ENCODE measurements around the gene REN. TPM values are rescaled to one million over a fixed set of nuclear protein-coding genes. Genes with fewer than 3 reads are reported as not detected.

REN gene
- total RNA-seq, 1 donor = not detected

DNA sequence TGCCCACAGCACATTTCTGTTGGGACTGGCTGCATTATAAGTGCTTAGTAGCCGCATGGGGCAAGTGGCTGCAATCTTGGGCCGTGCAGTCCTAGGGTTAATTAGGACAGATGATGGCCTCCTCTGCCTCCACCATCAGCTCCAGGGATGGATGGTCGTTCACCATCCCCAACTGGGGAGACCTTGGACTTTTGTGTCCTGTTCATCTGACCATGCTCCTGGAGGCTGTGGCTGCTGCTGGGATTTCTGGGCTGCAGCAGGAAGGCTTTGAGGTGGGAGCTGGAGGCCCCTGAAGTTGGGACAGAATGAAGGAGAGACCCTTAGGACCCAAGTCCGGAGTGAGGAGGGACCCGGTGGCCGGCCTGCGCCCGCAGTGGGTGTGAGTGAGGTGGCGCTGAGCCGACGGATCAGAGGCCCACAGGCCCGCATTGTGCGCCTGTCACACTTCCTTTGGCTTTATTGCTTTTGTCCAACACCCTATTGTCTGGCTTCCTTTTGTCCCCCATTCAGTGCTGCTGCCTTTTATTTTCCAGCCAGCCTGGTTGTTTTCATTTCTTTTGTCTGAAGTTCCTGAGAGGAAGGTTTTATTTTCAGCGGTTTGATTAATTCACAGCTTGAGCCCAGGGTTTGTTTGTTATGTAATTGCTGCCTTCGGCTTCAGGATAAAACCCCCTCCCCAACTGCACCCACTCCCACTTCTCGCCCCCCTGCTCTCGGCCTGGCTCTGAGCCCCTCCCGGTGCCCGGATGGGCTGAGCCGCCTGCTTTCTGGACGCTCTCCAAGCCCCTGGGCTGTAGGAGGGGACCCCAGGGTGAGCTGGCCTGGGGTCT lies 57.6 kb downstream of the REN start:
- H3K27ac ChIP-seq (ENCODE audit: low read depth, low read length) = no peak overlapping the region
- TF ChIP-seq CTCF (IDR thresholded peaks at IDR 0.05; ENCODE audit: extremely low read depth, low read depth, low read length) = no peak
- no peaks in the 10 kb centered on the region for H3K9me3 ChIP-seq (ENCODE audit: low read depth, low read length)
- peaks cover 22% of the 10 kb centered on the region for H3K4me1 ChIP-seq (ENCODE audit: insufficient read depth, low read length)
- no peaks in the 10 kb centered on the region for H3K79me2 ChIP-seq (ENCODE audit: insufficient read depth, low read length)
- H3K4me3 ChIP-seq (ENCODE audit: insufficient read depth, low read length) = no peak overlapping the region
- H2AFZ ChIP-seq (ENCODE audit: low read length) = no peak overlapping the region
- peak; percentile 55 for DNase-seq (ENCODE audit: insufficient read length, low spot score, missing footprints)
- H4K20me1 ChIP-seq (ENCODE audit: insufficient read depth, low read length) = peaks cover 7% of the 10 kb centered on the region
- no peaks in the 10 kb centered on the region for H3K36me3 ChIP-seq (ENCODE audit: insufficient read depth, low read length)
- H3K27me3 ChIP-seq (ENCODE audit: insufficient read depth, low read length) = no peaks in the 10 kb centered on the region
- no peak overlapping the region for H3K4me2 ChIP-seq (ENCODE audit: insufficient read depth, low read length)

DNA sequence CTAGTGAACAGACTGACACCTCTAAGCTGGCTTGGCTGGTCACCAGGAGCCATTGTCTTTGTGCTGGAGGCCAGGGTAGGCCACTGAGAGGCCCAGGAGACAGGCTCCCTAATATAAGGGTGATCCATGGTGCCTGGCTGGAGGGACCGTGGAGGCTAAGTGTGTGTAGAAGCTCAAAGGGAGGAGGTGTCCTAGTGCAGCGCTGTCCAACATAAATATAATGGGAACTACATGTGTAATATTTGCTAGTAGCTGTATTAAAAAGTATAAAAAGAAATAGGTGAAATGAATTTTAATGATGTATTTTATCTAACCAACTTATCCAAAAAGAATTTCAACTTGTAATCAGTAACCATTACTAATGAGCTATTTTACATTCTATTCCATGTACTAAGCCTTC lies 58.2 kb downstream of the REN start:
- H3K27ac ChIP-seq (ENCODE audit: low read depth, low read length) = no peak overlapping the region
- H2AFZ ChIP-seq (ENCODE audit: low read length) = no peak overlapping the region
- TF ChIP-seq CTCF (IDR thresholded peaks at IDR 0.05; ENCODE audit: extremely low read depth, low read depth, low read length) = no peak
- no peak overlapping the region for H3K4me2 ChIP-seq (ENCODE audit: insufficient read depth, low read length)
- H3K79me2 ChIP-seq (ENCODE audit: insufficient read depth, low read length) = no peaks in the 10 kb centered on the region
- H3K27me3 ChIP-seq (ENCODE audit: insufficient read depth, low read length) = no peaks in the 10 kb centered on the region
- no peak for DNase-seq (ENCODE audit: insufficient read length, low spot score, missing footprints)
- peaks cover 7% of the 10 kb centered on the region for H4K20me1 ChIP-seq (ENCODE audit: insufficient read depth, low read length)
- H3K4me1 ChIP-seq (ENCODE audit: insufficient read depth, low read length) = peaks cover 23% of the 10 kb centered on the region
- H3K9me3 ChIP-seq (ENCODE audit: low read depth, low read length) = no peaks in the 10 kb centered on the region
- H3K4me3 ChIP-seq (ENCODE audit: insufficient read depth, low read length) = no peak overlapping the region
- no peaks in the 10 kb centered on the region for H3K36me3 ChIP-seq (ENCODE audit: insufficient read depth, low read length)

GRCh38 chr1:204106825-204107224 lies 59.3 kb downstream of the REN start:
- Histone ChIP-seq H2AFZ (ENCODE audit: low read length) (no peak overlapping the region), H3K4me2 (ENCODE audit: insufficient read depth, low read length) (no peak overlapping the region), H3K4me3 (ENCODE audit: insufficient read depth, low read length) (no peak overlapping the region), H3K4me1 (ENCODE audit: insufficient read depth, low read length) (peaks cover 29% of the 10 kb centered on the region), H3K27ac (ENCODE audit: low read depth, low read length) (no peak overlapping the region), H4K20me1 (ENCODE audit: insufficient read depth, low read length) (peaks cover 7% of the 10 kb centered on the region), H3K9me3 (ENCODE audit: low read depth, low read length) (no peaks in the 10 kb centered on the region), H3K79me2 (ENCODE audit: insufficient read depth, low read length) (peaks cover 5% of the 10 kb centered on the region), H3K27me3 (ENCODE audit: insufficient read depth, low read length) (no peaks in the 10 kb centered on the region), H3K36me3 (ENCODE audit: insufficient read depth, low read length) (no peaks in the 10 kb centered on the region)
- peak; percentile 47 for DNase-seq (ENCODE audit: insufficient read length, low spot score, missing footprints)
- no peak for TF ChIP-seq CTCF (IDR thresholded peaks at IDR 0.05; ENCODE audit: extremely low read depth, low read depth, low read length)

DNA sequence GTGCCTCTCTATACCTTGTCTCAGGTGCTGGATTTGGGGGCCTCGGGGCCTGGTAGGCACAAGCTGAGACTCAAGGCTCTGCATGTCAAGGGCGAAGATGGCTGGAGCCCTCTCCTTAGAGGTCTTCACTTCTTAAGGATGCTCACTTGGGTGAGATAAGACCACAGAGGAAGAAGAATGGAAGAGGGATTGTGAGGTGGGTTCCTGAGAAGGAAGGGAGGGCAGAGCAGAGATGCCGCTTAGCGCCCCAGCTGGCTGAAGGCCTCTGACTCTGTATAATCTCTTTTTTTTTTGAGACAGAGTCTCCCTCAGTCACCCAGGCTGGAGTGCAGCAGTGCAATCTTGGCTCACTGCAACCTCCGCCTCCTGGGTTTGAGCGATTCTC lies 61.0 kb downstream of the REN start:
- Histone ChIP-seq H3K27ac (ENCODE audit: low read depth, low read length) (no peak overlapping the region), H3K4me2 (ENCODE audit: insufficient read depth, low read length) (no peak overlapping the region), H3K36me3 (ENCODE audit: insufficient read depth, low read length) (no peaks in the 10 kb centered on the region), H3K4me1 (ENCODE audit: insufficient read depth, low read length) (peaks cover 29% of the 10 kb centered on the region), H3K9me3 (ENCODE audit: low read depth, low read length) (no peaks in the 10 kb centered on the region), H3K79me2 (ENCODE audit: insufficient read depth, low read length) (peaks cover 10% of the 10 kb centered on the region), H2AFZ (ENCODE audit: low read length) (no peak overlapping the region), H3K4me3 (ENCODE audit: insufficient read depth, low read length) (no peak overlapping the region), H4K20me1 (ENCODE audit: insufficient read depth, low read length) (peaks cover 7% of the 10 kb centered on the region), H3K27me3 (ENCODE audit: insufficient read depth, low read length) (no peaks in the 10 kb centered on the region)
- TF ChIP-seq CTCF (IDR thresholded peaks at IDR 0.05; ENCODE audit: extremely low read depth, low read depth, low read length) = no peak
- no peak for DNase-seq (ENCODE audit: insufficient read length, low spot score, missing footprints)

Other genes starting within 250 kb of the REN start
- 6.8 and 9.0 TPM in 2 replicates for gene SOX13, start 93.2 kb downstream of the REN start, total RNA-seq
- gene ETNK2, start 14.3 kb downstream of the REN start, total RNA-seq = 0.72 and 1.2 TPM in 2 replicates
- gene KISS1, start 30.2 kb upstream of the REN start, total RNA-seq = not detected in 2 replicates
- gene GOLT1A, start 47.7 kb upstream of the REN start, total RNA-seq = not detected in 2 replicates
- gene PLEKHA6, start 193.6 kb upstream of the REN start, total RNA-seq = 0.29 and 0.36 TPM in 2 replicates
- gene PPP1R15B, start 245.5 kb upstream of the REN start, total RNA-seq = 21.5 and 23.9 TPM in 2 replicates

All from osteoblast (primary cell).